ENCODE measurements around the gene PNMA6E.
A peak's percentile ranks its signal among the peaks of the same experiment; 100 is the strongest.

Gene PNMA6E

DNA sequence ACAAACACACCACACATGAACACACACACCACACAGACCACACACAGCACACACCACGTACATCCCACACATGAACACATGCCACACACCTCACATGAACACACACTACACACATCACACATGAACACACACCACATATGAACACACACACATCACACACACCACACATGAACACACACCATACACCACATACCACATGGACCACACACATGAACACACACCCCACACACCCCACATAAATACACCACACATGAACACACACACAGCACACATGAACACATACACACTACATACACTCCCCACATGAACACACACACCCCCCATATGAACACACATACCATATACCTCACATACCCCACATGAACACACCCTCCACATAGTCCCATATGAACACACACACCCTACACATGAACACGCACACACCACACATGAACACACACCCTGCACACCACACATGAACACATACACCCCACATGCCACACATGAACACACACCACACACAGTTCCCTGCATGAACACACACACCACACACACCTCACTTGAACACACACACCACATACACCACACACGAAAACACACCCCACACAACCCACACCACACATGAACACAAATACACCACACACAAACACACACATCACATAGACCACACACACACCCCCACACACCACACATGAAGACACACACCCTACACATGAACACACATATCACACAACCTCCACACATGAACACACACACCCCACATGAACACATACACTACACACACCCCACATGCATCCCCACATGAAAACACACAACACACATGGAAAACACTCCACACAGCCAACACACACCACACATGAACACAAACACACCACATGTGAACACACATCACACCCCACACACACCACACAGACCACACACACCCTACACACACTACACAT, 18.3 kb downstream of the PNMA6E start:
- no peak for DNase-seq

DNA sequence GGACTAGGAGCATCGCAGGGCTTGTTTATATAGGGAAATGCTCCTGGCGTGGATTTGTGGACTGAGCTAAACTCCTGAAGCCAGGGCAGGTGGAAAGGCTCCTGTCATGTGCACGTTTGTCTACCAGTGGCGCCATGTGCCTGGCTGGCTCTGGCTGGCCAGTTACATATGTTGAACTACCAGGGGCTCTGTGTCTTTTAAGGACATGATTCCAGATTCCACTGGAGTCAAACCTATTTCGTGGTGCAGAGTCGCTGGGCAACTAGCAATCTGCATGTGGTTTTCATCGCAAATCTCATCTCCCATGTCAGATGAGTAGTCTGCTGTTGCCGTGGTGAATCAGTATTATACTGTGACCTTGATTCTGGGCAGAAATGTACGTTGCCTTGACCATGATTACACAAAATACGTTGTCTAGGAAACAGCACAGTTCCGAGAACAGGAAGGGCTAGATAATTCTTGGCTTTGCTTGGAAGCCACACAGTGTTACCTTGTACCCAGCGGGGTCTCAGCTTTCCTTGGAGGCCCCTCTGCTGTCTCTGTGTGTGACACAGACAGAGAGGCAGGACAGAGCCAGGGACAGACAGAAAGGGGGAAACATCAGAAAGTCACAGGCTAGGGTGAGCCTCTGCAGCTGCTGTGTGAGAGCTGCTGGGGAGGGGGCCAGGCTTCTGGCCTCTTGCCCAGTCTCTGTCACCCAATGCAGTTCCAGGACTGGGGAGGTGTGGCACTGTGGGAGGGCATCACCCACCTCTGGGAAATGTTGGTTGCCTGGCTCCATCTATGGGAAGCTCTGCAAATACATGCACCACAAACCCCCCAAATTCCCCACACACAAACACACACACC, 19.2 kb downstream of the PNMA6E start:
- peak in 1 of 5 donors; percentile 45 for DNase-seq

DNA sequence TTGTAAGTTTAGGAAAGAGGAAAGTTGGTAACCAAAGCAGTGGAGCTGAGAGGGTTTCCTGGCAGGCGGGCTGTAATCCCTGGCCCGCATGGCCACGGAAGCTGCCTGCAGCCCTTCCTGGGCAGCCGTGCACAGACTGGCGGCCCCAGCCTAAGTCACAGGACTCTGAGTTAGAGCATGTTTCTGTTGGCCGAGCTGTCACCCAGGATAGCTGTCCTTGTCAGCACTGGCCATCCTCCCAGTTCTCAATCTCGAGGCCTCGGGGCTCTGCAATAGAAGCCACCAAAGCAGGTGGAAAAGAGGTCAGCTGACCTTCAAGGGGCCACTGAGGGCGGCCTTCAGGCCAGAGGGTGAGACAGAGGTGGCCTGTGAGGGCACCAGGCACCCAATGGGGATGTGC, 20.5 kb downstream of the PNMA6E start:
- DNase-seq = no peak

GRCh38 chrX:153379971-153380581, 21.1 kb downstream of the PNMA6E start:
- no peak for DNase-seq

GRCh38 chrX:153379508-153379907, 21.6 kb downstream of the PNMA6E start:
- DNase-seq = no peak

DNA sequence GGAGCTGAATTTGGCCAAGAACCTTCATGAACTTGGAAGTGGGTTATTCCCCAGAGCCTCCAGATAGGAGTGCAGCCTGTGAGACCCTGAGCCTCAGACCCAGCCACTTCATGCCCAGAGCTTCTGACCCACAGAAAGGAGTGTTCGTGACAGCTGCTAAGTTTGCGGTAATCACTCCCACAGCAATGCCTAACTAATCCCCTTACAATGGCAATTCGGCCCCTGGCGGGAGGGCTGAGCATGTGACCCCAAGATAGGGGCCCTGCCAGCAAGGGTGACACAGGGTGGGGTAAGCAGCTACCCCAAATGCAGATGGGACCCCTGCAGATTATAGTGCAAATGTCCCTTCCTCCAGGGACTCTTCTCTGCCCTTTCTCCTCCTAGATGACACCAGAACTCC, 22.5 kb downstream of the PNMA6E start:
- DNase-seq = no peak

DNA sequence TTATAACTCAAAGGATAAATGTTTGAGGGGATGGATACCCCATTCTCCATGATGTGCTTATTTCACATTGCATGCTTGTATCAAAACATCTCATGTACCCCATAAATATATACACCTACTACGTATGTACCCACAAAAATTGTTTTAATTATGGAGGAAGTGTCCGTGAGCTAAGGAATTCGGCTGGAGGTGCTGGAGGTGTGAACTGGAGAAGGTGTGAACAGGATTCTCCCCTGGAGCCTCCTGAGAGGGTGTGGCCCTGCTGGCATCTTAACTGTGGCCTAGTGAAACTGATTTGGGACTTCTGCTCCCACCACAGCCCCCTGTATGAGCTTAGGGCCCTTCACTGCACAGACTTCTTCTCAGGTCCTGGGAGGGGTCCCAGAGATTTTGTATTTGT, 23.4 kb downstream of the PNMA6E start:
- DNase-seq = no peak

- DNase-seq = no peak
Observed at GRCh38 chrX:153375571-153375970, 25.6 kb downstream of the PNMA6E start.

GRCh38 chrX:153374426-153374825, 26.7 kb downstream of the PNMA6E start:
- DNase-seq = no peak

DNA sequence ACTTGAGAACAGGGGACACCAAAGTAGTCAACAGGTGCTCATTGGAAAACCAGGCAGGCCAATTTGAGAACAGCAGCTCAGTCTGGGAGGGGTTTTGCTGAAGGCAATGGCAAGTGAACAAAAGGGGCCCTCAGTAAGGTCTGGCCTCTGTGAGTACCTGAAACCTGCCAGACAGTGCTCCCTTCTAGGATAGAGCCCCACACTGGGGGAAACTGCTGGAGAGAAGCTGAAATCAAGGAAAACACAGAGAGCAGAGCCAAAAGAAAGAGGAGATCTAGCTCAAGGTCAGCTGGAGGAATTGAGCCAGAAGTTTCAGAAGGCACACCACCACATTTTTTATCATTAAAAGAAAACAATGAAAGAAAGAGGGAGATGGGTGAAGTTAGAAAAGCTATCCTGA, 28.2 kb downstream of the PNMA6E start:
- no peak for DNase-seq

- no peak for DNase-seq
Observed at GRCh38 chrX:153371256-153371655, 29.9 kb downstream of the PNMA6E start.

GRCh38 chrX:153370293-153371055, 30.7 kb downstream of the PNMA6E start:
- DNase-seq = no peak

DNA sequence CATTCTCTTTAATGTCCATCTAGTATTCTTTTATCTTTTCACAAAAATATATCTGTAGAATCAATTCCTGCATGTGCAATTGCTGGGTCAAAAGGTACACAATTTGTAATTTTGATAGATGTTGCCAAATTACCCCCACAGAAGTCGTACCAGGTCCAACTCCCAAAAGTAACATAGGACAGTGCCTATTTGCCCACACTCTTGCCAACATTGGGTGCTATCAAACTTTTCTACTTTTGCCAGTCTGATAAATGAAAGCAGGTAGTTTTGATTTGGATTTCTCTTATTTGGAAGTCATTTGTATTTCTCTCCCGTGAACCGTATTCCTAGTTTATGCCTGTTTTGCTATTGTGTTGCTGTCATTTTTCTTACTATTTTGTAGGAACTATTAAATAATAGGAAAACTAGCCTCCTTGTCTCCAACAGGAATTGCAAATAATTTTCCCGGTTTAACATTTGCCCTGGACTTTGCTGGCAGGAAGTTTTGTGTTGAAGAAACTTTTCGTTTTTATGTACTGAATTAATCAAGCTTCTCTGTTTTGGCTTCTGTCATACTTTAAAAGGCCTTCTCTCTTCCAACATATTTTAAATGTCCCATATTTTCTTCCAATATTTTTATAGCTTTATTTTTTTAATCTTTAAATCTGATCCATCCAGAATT, 34.1 kb downstream of the PNMA6E start:
- DNase-seq = no peak

DNA sequence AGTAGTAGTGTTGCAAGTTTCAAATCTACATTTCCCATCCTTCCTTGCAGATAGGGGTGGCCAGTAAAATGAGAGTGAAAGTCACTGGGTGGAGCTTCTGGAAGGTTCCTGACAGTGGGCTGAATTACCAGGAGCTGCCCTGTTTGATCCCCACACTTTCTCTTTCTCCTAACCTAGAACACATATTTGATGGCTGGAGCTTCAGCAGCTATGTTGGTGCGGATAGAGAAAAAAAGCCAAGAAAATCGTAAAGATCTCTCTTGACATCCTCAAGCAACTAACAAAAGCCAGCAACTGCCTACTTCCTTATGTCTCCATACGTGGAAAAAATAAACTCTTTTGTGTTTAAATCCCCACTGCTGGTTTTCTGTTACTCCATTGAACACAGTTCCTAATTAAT, 35.0 kb downstream of the PNMA6E start:
- no peak for DNase-seq

DNA sequence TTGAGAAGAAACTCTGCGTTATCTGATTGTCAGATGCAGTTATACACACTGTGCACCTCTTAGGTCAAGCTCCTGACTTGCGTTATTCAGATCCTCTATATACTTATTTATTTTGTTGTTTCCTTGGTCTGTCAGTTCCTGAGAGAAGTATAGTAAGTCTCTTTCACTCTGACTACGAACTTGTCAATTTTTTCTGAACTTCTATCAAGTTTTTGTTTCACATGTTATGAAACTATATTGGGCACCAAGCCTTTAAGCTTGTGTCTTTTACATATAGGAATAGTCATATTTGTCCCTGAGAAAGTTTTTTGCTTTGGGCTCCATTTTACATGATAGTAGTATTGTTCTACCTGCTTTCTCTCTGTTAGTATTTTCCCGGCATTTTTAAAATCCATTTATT, 35.5 kb downstream of the PNMA6E start:
- peak in 1 of 5 donors; percentile 18 for DNase-seq

DNA sequence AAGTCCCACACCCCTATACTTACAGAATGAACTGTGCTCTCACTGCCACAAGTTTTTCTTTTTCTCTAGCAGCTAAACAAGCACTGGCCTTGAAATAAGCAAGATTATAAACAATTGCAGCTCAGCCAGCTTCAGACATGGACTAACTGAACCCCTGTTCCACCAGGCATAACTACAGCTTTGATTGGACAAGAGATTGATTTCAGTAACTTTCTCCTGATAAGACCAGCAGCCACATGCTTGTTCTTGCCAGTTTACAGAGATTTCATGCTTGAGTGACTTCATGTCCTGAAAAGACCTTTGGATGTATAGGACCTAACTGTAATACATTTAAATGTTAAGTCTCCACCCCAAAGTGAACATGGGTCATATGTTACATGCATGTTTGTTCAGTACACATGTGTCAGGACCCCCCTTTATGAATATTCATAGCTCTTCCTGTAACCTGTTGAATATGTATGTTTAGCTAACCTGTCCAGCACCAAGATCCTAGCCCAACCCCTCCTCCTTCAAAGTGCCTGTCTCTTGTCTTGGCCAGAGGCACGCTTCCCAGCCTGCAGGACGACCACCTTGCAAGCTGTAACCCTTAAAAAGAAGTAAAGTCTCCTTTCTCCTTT, 39.3 kb downstream of the PNMA6E start:
- no peak for DNase-seq

- no peak for DNase-seq
Observed at GRCh38 chrX:153357877-153358276, 43.3 kb downstream of the PNMA6E start.

GRCh38 chrX:153353416-153353815, 47.7 kb downstream of the PNMA6E start:
- no peak for DNase-seq

DNA sequence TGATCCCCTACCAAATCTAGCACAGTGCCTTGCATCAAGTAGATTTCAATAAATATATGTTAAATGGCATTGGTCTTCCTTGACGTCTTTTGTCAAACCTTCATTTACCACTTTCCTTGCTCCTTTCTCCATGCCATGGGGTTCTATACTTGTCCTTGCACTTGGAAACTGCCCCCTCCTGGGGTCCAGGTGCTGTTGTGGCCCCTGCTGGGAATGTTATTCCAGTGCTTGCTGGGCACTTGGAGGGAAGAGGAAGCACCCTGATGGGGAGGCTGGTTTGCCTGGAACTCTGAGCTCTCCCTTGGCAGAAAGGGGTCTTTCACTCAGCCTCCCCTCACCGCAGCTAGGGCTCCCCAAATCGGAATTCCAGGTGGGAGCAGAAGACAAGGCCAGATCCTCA, 48.3 kb downstream of the PNMA6E start:
- DNase-seq = no peak

- DNase-seq = no peak
Observed at GRCh38 chrX:153351981-153352380, 49.2 kb downstream of the PNMA6E start.

DNA sequence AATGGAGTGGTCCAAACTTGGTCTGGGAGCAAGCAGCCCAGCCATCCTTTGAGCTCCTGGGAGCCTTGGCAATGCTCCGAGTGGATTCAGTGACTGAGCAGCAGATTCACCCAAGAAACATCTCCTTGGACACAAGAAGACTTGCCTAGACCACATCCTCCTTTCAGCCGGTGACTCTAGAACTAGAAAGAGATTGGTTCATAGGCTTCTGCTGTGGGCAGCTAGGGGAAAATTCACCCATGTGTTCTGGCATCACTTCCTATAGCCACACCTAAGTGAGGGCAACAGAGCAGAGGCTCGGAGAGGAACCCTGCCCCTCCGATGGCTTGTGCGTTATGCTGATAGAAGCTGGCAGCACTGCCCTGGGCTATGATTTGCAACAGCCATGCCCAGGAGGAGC, 51.2 kb downstream of the PNMA6E start:
- no peak for DNase-seq

DNA sequence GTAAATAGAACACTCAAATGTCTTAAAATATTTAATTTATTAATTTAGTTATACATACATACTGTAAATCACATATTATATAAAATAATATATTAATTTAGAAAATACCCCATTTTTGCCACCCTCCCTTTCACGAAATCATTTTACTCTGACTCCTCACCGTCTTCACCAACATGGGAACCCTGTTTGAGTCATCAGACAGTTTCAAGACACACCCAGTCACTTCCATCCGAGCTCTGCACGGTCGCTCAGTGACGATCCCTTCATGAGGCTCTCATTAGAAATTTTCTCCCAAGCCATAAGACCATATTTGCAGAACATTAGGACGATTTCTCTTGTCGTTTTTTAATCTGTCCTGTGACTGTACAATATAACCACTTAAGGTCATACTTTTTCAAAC, 52.7 kb downstream of the PNMA6E start:
- no peak for DNase-seq

All from T-helper 1 cell (primary cell).